ENCODE measurements around the gene SEPTIN7. TPM values are rescaled to one million over a fixed set of nuclear protein-coding genes. Genes with fewer than 3 reads are reported as not detected.

SEPTIN7 gene
- total RNA-seq, 1 experiment from 2014 or later = 219 TPM

GRCh38 chr7:35839860-35840854 is 39.3 kb downstream of the SEPTIN7 start:
- 0 out of 2 replicates have a peak overlapping the region, but pooled peaks have one; percentile 1 for H3K27ac ChIP-seq
- H3K36me3 ChIP-seq (ENCODE audit: low read depth) = peaks cover 24% of the 10 kb centered on the region
- CTCF ChIA-PET = no interaction called here
- H3K79me2 ChIP-seq (ENCODE audit: low read depth) = peaks cover 81% of the 10 kb centered on the region
- H3K4me2 ChIP-seq = no peak overlapping the region
- H2AFZ ChIP-seq = no peak overlapping the region
- H3K4me3 ChIP-seq = no peak overlapping the region
- H3K9me3 ChIP-seq (ENCODE audit: insufficient read depth, low read depth) = no peaks in the 10 kb centered on the region
- no peaks in the 10 kb centered on the region for H3K27me3 ChIP-seq (ENCODE audit: insufficient read depth, low read depth)
- intact Hi-C loops (cut with micrococcal nuclease; ENCODE audit: unreplicated experiment) = no loop called here
- peak in 1 of 2 experiments; percentile 68 for DNase-seq
- H3K9me2 ChIP-seq (ENCODE audit: insufficient read depth) = no peaks in the 10 kb centered on the region
- H3F3A ChIP-seq (ENCODE audit: insufficient read depth, low read depth) = no peaks in the 10 kb centered on the region; the same call in none of the 2 replicates
- 0 out of 2 replicates have a peak, but pooled peaks have one; percentile 28 for TF ChIP-seq CTCF (conservative IDR thresholded peaks at IDR 0.05)
- TF ChIP-seq EZH2 (IDR thresholded peaks at IDR 0.05; ENCODE audit: low read depth) = no peak
- H4K20me1 ChIP-seq (ENCODE audit: insufficient read depth) = peaks cover 18% of the 10 kb centered on the region
- POLR2A ChIA-PET (ENCODE audit: unreplicated experiment) = no interaction called here
- BruUV-seq (replicated peaks) = no TSS peak
- 0 out of 2 replicates have a peak, but pooled peaks cover 11% of the 10 kb centered on the region for H3K4me1 ChIP-seq (replicated peaks; ENCODE audit: insufficient read depth)

- H3K4me1 ChIP-seq (replicated peaks; ENCODE audit: insufficient read depth) = no peaks in the 10 kb centered on the region
- H3K4me2 ChIP-seq = no peak overlapping the region
- peaks cover 31% of the 10 kb centered on the region for H3K36me3 ChIP-seq (ENCODE audit: low read depth)
- no peaks in the 10 kb centered on the region for H3K27me3 ChIP-seq (ENCODE audit: insufficient read depth, low read depth)
- H3K9me2 ChIP-seq (ENCODE audit: insufficient read depth) = no peaks in the 10 kb centered on the region
- peaks cover 80% of the 10 kb centered on the region for H3K79me2 ChIP-seq (ENCODE audit: low read depth)
- H3K4me3 ChIP-seq = no peak overlapping the region
- H3K9me3 ChIP-seq (ENCODE audit: insufficient read depth, low read depth) = no peaks in the 10 kb centered on the region
- POLR2A ChIA-PET (ENCODE audit: unreplicated experiment) = no interaction called here
- no peak for DNase-seq
- H2AFZ ChIP-seq = no peak overlapping the region
- H3K27ac ChIP-seq = no peak overlapping the region
- peaks cover 6% of the 10 kb centered on the region for H4K20me1 ChIP-seq (ENCODE audit: insufficient read depth)
- H3F3A ChIP-seq (ENCODE audit: insufficient read depth, low read depth) = peaks cover 9% of the 10 kb centered on the region
- TF ChIP-seq CTCF (conservative IDR thresholded peaks at IDR 0.05) (no peak), EZH2 (IDR thresholded peaks at IDR 0.05; ENCODE audit: low read depth) (no peak)
- intact Hi-C loops (cut with micrococcal nuclease; ENCODE audit: unreplicated experiment) = no loop called here
- CTCF ChIA-PET = no interaction called here
- BruUV-seq (replicated peaks) = no TSS peak
These were observed 46.1 kb downstream of the SEPTIN7 start for GRCh38 chr7:35846816-35847412.

GRCh38 chr7:35848725-35849124 is 47.9 kb downstream of the SEPTIN7 start:
- peaks cover 4% of the 10 kb centered on the region; the same call in 1 of the 2 replicates for H4K20me1 ChIP-seq (ENCODE audit: insufficient read depth)
- intact Hi-C loops (cut with micrococcal nuclease; ENCODE audit: unreplicated experiment) = no loop called here
- no TSS peak for BruUV-seq (replicated peaks)

More at GRCh38 chr7:35848725-35849124, 47.9 kb downstream of the SEPTIN7 start:
- DNase-seq = no peak
- no peak overlapping the region for H2AFZ ChIP-seq
- H3F3A ChIP-seq (ENCODE audit: insufficient read depth, low read depth) = peaks cover 9% of the 10 kb centered on the region
- peaks cover 81% of the 10 kb centered on the region for H3K79me2 ChIP-seq (ENCODE audit: low read depth)
- H3K4me3 ChIP-seq = no peak overlapping the region
- POLR2A ChIA-PET (ENCODE audit: unreplicated experiment) = no interaction called here
- no peaks in the 10 kb centered on the region for H3K27me3 ChIP-seq (ENCODE audit: insufficient read depth, low read depth)
- no peak overlapping the region for H3K27ac ChIP-seq
- no peaks in the 10 kb centered on the region for H3K9me3 ChIP-seq (ENCODE audit: insufficient read depth, low read depth)
- H3K4me2 ChIP-seq = no peak overlapping the region
- no peak for TF ChIP-seq CTCF (conservative IDR thresholded peaks at IDR 0.05)
- TF ChIP-seq EZH2 (IDR thresholded peaks at IDR 0.05; ENCODE audit: low read depth) = no peak
- peaks cover 30% of the 10 kb centered on the region for H3K36me3 ChIP-seq (ENCODE audit: low read depth)
- no peaks in the 10 kb centered on the region for H3K9me2 ChIP-seq (ENCODE audit: insufficient read depth)
- no peaks in the 10 kb centered on the region for H3K4me1 ChIP-seq (replicated peaks; ENCODE audit: insufficient read depth)
- CTCF ChIA-PET = no interaction called here

All from PC-9 (cell line).